GM19351 (cell line): ENCODE results near the gene BCKDHB.

Experiments used
- ATAC-seq: cut with Tn5 transposase; IDR thresholded peaks from one replicate; pipeline ENCODE4 v1.9.1; 2021; ENCODE audit warnings: mild to moderate bottlenecking, moderate library complexity; ENCODE audit not compliant: unreplicated experiment

The BCKDHB gene

GRCh38 chr6:80148220-80148619 is 41.7 kb downstream of the BCKDHB start:
- ATAC-seq = peak; percentile 69

GRCh38 chr6:80151635-80152034 is 45.2 kb downstream of the BCKDHB start:
- no peak for ATAC-seq

- ATAC-seq = no peak
These were observed 47.7 kb downstream of the BCKDHB start for GRCh38 chr6:80154160-80154559.

- no peak for ATAC-seq
These were observed 49.8 kb downstream of the BCKDHB start for GRCh38 chr6:80156221-80156620.

- ATAC-seq = no peak
These were observed 52.1 kb downstream of the BCKDHB start for GRCh38 chr6:80158478-80158989.

GRCh38 chr6:80161434-80161833 is 55.0 kb downstream of the BCKDHB start:
- no peak for ATAC-seq

- peak; percentile 54 for ATAC-seq
These were observed 57.3 kb downstream of the BCKDHB start for GRCh38 chr6:80163754-80164187.

GRCh38 chr6:80165143-80165542 is 58.7 kb downstream of the BCKDHB start:
- ATAC-seq = peak; percentile 92

- ATAC-seq = no peak
These were observed 59.3 kb downstream of the BCKDHB start for GRCh38 chr6:80165819-80166218.

GRCh38 chr6:80170433-80170832 is 64.0 kb downstream of the BCKDHB start:
- no peak for ATAC-seq

GRCh38 chr6:80173411-80173810 is 66.9 kb downstream of the BCKDHB start:
- no peak for ATAC-seq

- ATAC-seq = no peak
These were observed 68.6 kb downstream of the BCKDHB start for GRCh38 chr6:80174900-80175572.

- ATAC-seq = no peak
These were observed 73.2 kb downstream of the BCKDHB start for GRCh38 chr6:80179695-80180094.

GRCh38 chr6:80181352-80182081 is 75.0 kb downstream of the BCKDHB start:
- ATAC-seq = peak; percentile 86

GRCh38 chr6:80182308-80182707 is 75.8 kb downstream of the BCKDHB start:
- no peak for ATAC-seq

GRCh38 chr6:80183019-80183795 is 76.7 kb downstream of the BCKDHB start:
- ATAC-seq = no peak

- ATAC-seq = no peak
These were observed 79.0 kb downstream of the BCKDHB start for GRCh38 chr6:80185492-80185891.

- no peak for ATAC-seq
These were observed 79.6 kb downstream of the BCKDHB start for GRCh38 chr6:80186082-80186481.

- ATAC-seq = no peak
These were observed 90.4 kb downstream of the BCKDHB start for GRCh38 chr6:80196906-80197305.

GRCh38 chr6:80197474-80197873 is 91.0 kb downstream of the BCKDHB start:
- ATAC-seq = no peak

GRCh38 chr6:80197986-80198385 is 91.5 kb downstream of the BCKDHB start:
- ATAC-seq = no peak
